ENCODE data around the gene ARHGEF28.

GRCh38 chr5:73592551-73592950 is 33.4 kb upstream of the ARHGEF28 start:
- TF ChIP-seq CTCF (IDR thresholded peaks at IDR 0.05 in 2 of 3, conservative IDR thresholded peaks at IDR 0.05 in 1 of 3; ENCODE audit: borderline replicate concordance in 1 of 3, insufficient read depth in 1 of 3, low read depth in 2 of 3, low read length in 2 of 3) (no peak), SRF (IDR thresholded peaks at IDR 0.05; ENCODE audit: low read depth) (no peak), EZH2 (IDR thresholded peaks at IDR 0.05) (no peak), POLR2A (IDR thresholded peaks at IDR 0.05; ENCODE audit: borderline replicate concordance, extremely low read depth, insufficient read depth, insufficient read length) (no peak), ELF1 (IDR thresholded peaks at IDR 0.05; ENCODE audit: borderline replicate concordance, low read depth) (no peak), POLR2AphosphoS5 (IDR thresholded peaks at IDR 0.05; ENCODE audit: low read depth, low read length) (no peak), ZNF274 (IDR thresholded peaks at IDR 0.05; ENCODE audit: low read depth, low read length) (no peak), CBX3 (IDR thresholded peaks at IDR 0.05; ENCODE audit: low read depth) (no peak)
- TF ChIP-seq, protein P1, sequence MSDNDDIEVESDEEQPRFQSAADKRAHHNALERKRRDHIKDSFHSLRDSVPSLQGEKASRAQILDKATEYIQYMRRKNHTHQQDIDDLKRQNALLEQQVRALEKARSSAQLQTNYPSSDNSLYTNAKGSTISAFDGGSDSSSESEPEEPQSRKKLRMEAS (IDR thresholded peaks at IDR 0.05): no peak
